Testis (tissue), 2 donors: ENCODE data around the gene SEPTIN5.

Experiments used
- POLR2A ChIP-seq: fragments of 450-650 bp; IDR thresholded peaks from one replicate; pipeline ENCODE4 v1.6.1; 2017; ENCODE audit warnings: antibody characterized with exemption, mild to moderate bottlenecking, moderate library complexity
- TF ChIP-seq, protein P1 (sequence below), 3 experiments: fragments of 450-650 bp in 2 of 3; fragments of 200-600 bp in 1 of 3; sonication (generic) in 1 of 3; IDR thresholded peaks; one replicate each; pipeline ENCODE4 v1.5.1; 2016 to 2019; ENCODE audit warnings: antibody characterized with exemption in 3 of 3, mild to moderate bottlenecking in 2 of 3, moderate library complexity in 1 of 3

DNA sequence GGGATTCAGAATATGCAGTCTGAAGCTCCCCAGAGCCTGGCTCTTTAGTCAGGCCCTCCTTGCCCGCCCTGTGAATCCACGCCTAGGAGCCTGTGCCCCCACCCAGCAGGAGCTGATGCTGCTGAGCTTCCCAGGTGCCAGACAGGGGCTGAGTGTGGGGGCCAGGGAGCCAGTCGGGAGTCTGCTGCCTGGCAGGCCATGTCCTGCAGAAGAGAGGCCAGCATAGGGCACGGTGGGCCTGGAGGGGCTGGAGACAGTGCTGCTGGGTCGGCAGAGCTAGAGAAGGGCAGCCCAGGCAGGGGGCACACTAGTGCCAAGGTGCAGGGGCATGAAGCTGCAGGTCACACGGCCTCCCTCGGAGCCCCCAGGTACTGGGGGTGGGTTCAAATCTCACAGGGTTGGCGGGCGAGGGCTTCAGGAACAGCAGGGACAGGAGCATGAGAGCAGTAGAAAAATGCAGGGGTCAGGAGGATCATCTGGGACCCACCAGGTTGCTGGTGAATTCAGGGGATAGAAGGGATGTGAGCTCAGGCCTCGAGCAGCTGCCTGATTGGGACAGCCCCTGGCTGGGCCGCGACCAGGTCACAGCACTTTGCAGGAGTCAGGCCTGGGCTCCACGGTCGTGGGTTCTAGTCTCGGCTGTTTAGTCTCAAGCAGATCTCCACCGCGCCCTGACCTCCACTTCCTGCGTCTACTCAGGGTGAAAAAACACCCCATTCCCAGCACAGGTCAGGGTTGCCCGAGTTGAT lies 4.1 kb upstream of the SEPTIN5 start:
- TF ChIP-seq, protein P1, sequence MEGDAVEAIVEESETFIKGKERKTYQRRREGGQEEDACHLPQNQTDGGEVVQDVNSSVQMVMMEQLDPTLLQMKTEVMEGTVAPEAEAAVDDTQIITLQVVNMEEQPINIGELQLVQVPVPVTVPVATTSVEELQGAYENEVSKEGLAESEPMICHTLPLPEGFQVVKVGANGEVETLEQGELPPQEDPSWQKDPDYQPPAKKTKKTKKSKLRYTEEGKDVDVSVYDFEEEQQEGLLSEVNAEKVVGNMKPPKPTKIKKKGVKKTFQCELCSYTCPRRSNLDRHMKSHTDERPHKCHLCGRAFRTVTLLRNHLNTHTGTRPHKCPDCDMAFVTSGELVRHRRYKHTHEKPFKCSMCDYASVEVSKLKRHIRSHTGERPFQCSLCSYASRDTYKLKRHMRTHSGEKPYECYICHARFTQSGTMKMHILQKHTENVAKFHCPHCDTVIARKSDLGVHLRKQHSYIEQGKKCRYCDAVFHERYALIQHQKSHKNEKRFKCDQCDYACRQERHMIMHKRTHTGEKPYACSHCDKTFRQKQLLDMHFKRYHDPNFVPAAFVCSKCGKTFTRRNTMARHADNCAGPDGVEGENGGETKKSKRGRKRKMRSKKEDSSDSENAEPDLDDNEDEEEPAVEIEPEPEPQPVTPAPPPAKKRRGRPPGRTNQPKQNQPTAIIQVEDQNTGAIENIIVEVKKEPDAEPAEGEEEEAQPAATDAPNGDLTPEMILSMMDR (IDR thresholded peaks at IDR 0.05) = no peak
- no peak for TF ChIP-seq POLR2A
